Activated CD8-positive, alpha-beta T cell treated with anti-CD3 and anti-CD28 coated beads for 36 hours (primary cell): Measurements from ENCODE around the gene LFNG. TPM values are rescaled to one million over a fixed set of nuclear protein-coding genes. Genes with fewer than 3 reads are reported as not detected.

ENCODE experiments used
- ATAC-seq: fragments of 200-7000 bp; cut with Tn5 transposase; one replicate; pipeline ENCODE4 v1.10.0; 2021; ENCODE audit warnings: mild to moderate bottlenecking, moderate library complexity
- CTCF ChIA-PET: fragments of 350-600 bp; sonication (Branson Sonifier 250); formaldehyde crosslinking; loops from one replicate; lab custom pipeline; 2021; ENCODE audit warnings: antibody characterized with exemption; lab: Charles Lee
- POLR2A ChIA-PET: fragments of 350-600 bp; sonication (Branson Sonifier 250); formaldehyde crosslinking; loops from one replicate; lab custom pipeline; 2021; ENCODE audit warnings: antibody characterized with exemption; lab: Charles Lee
- DNase-seq: peaks from one replicate; pipeline ENCODE4 v3.0.0-alpha.2; 2020
- H3K27ac Mint-ChIP-seq: one replicate; pipeline ENCODE4 v1.8.0; 2021; ENCODE audit warnings: mild to moderate bottlenecking, mixed read lengths
- H3K27me3 Mint-ChIP-seq: one replicate; pipeline ENCODE4 v1.8.0; 2021; ENCODE audit warnings: mixed read lengths
- H3K36me3 Mint-ChIP-seq: one replicate; pipeline ENCODE4 v1.8.0; 2021; ENCODE audit warnings: low read depth, mixed read lengths
- H3K4me1 Mint-ChIP-seq: one replicate; pipeline ENCODE4 v1.8.0; 2021; ENCODE audit warnings: low read depth, mixed read lengths
- H3K4me3 Mint-ChIP-seq: one replicate; pipeline ENCODE4 v1.8.0; 2021; ENCODE audit warnings: mild to moderate bottlenecking, moderate library complexity, mixed read lengths
- H3K9me3 Mint-ChIP-seq: one replicate; pipeline ENCODE4 v1.8.0; 2021; ENCODE audit warnings: mixed read lengths
- CTCF ChIP-seq: fragments of 200-600 bp; IDR thresholded peaks from one replicate; pipeline ENCODE4 v1.8.0; 2022; ENCODE audit warnings: antibody characterized with exemption, mild to moderate bottlenecking
- intact Hi-C: fragments of 100-400 bp; cut with micrococcal nuclease; formaldehyde crosslinking; loops from one replicate; pipeline ENCODE4 v1.10.0; 2022
- total RNA-seq, 2 experiments: library from RNA; stranded (reverse); gene quantifications; one replicate each; pipeline ENCODE4 v1.2.3, GENCODE V29; 2021

Gene LFNG
- total RNA-seq, 2 experiments from 2014 or later: 50.6 TPM

GRCh38 chr7:2507917-2508306, 11.7 kb upstream of the LFNG start:
- DNase-seq (no peak), ATAC-seq (no peak)
- Mint-ChIP-seq H3K9me3 (no peaks in the 10 kb centered on the region), H3K4me3 (peak overlapping the region; percentile 68), H3K27me3 (no peaks in the 10 kb centered on the region), H3K4me1 (peaks cover 56% of the 10 kb centered on the region), H3K36me3 (no peaks in the 10 kb centered on the region), H3K27ac (peak overlapping the region; percentile 84)
- intact Hi-C loops: no loop called here
- ChIA-PET CTCF (interaction anchor here (0.6 to 1.7 kb wide), 3 partner anchors 10 to 202 kb away, joined by 3 to 8 read pairs (median 4); no protein-coding TSS in a partner anchor), POLR2A (interaction anchor here (0.8 to 6.2 kb wide), 4 partner anchors 9 to 19 kb away, joined by 3 to 60 read pairs (median 14); partner anchors contain the start of gene LFNG)
- no peak for TF ChIP-seq CTCF

- H3K4me3 Mint-ChIP-seq: peak overlapping the region; percentile 68
- no peaks in the 10 kb centered on the region for H3K9me3 Mint-ChIP-seq
- H3K36me3 Mint-ChIP-seq: no peaks in the 10 kb centered on the region
- ATAC-seq (peak; percentile 64), DNase-seq (peak; percentile 89)
- no peaks in the 10 kb centered on the region for H3K27me3 Mint-ChIP-seq
- peaks cover 57% of the 10 kb centered on the region for H3K4me1 Mint-ChIP-seq
- peak overlapping the region; percentile 84 for H3K27ac Mint-ChIP-seq
- ChIA-PET POLR2A (interaction anchor here (0.8 to 6.2 kb wide), 5 partner anchors 9 to 37 kb away, joined by 3 to 60 read pairs (median 7); partner anchors contain the start of gene LFNG), CTCF (interaction anchor here (1.2 to 1.7 kb wide), 3 partner anchors 9 to 201 kb away, joined by 3 to 8 read pairs (median 4); no protein-coding TSS in a partner anchor)
- intact Hi-C loops: no loop called here
- TF ChIP-seq CTCF: no peak
Measured at GRCh38 chr7:2508327-2509215, 11.0 kb upstream of the LFNG start.

DNA sequence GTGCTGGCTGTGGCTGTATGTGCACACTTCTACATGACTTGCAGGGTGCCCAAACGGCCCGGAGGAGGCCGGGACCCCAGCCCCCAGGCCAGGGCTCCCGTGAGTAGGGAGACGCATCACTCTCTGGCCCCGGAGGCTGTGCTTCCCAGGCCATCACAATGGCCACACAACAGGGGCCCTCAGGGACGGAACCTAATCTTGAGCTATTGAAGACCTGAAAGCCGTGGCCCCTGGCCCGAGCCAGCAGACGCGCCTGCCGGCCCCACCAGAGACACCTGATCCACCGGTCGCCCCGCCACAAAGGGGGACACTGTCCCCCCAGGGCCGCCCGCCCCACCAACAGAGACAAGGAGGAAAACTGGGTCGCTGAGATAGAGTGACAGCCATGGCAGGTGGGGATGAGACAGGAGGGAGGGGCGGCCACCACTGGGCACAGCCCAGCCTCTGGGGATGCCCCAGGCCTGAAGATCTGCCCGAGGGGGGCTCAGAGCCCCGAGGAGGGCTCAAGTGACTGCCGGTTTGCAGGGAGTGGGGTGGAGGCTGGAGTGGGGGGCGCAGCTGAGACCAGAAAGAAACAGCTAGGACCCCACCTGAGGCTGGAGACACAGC, 10.2 kb upstream of the LFNG start:
- Mint-ChIP-seq H3K9me3 (no peaks in the 10 kb centered on the region), H3K4me3 (peak overlapping the region; percentile 68), H3K4me1 (peaks cover 53% of the 10 kb centered on the region), H3K27me3 (no peaks in the 10 kb centered on the region), H3K27ac (peak overlapping the region; percentile 84), H3K36me3 (no peaks in the 10 kb centered on the region)
- CTCF ChIA-PET: interaction anchor here (1.2 to 2.2 kb wide), 5 partner anchors 9 to 200 kb away, joined by 3 to 8 read pairs (median 4); no protein-coding TSS in a partner anchor
- TF ChIP-seq CTCF: no peak
- POLR2A ChIA-PET: interaction anchor here (0.8 to 6.2 kb wide), 6 partner anchors 8 to 210 kb away, joined by 3 to 60 read pairs (median 7); partner anchors contain the start of gene LFNG
- no peak for ATAC-seq
- no peak for DNase-seq
- intact Hi-C loops: no loop called here

DNA sequence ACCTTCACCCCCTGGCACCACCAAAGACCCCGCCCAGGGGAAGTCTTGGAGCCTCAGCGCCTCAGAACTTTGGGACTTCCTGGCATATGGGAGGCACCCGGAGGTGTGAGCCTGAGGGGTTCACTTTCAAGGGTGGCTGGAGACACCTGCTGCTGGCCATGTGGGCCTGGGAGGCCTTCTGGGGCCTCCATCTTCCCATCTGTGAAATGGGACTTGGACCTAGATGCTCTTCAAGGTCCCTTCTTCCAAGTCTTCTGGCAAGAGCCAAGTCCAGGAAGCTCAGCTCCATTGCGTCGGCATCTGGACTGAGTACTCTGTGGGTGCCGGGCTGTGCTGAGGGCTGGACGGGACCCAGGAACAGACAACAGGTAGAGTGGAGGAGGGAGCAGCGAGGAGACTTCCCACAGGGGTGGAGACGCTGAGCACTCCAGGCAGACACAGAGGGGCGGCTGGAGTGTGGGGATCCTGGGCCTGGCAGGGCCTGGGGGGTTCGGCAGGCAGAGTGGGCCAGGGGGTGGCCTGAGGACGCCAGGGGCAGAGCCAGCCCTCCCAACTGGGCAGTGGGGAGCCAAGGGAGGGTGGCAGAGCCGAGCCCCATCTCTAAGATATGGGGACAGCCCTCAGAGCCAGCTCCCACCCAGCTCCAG, 9.3 kb upstream of the LFNG start:
- Mint-ChIP-seq H3K4me3 (peak overlapping the region; percentile 65), H3K9me3 (no peaks in the 10 kb centered on the region), H3K27me3 (no peaks in the 10 kb centered on the region), H3K36me3 (no peaks in the 10 kb centered on the region), H3K27ac (peak overlapping the region; percentile 93), H3K4me1 (peaks cover 53% of the 10 kb centered on the region)
- POLR2A ChIA-PET: interaction anchor here (0.8 to 6.2 kb wide), 6 partner anchors 12 to 209 kb away, joined by 3 to 60 read pairs (median 10); partner anchors contain the start of gene LFNG
- ATAC-seq (no peak), DNase-seq (no peak)
- no peak for TF ChIP-seq CTCF
- CTCF ChIA-PET: interaction anchor here (1.2 to 2.2 kb wide), 4 partner anchors 18 to 200 kb away, joined by 3 to 5 read pairs (median 3); no protein-coding TSS in a partner anchor
- intact Hi-C loops: no loop called here
